ENCODE results near the gene ALLC.
A peak's percentile ranks its signal among the peaks of the same experiment; 100 is the strongest.

DNA sequence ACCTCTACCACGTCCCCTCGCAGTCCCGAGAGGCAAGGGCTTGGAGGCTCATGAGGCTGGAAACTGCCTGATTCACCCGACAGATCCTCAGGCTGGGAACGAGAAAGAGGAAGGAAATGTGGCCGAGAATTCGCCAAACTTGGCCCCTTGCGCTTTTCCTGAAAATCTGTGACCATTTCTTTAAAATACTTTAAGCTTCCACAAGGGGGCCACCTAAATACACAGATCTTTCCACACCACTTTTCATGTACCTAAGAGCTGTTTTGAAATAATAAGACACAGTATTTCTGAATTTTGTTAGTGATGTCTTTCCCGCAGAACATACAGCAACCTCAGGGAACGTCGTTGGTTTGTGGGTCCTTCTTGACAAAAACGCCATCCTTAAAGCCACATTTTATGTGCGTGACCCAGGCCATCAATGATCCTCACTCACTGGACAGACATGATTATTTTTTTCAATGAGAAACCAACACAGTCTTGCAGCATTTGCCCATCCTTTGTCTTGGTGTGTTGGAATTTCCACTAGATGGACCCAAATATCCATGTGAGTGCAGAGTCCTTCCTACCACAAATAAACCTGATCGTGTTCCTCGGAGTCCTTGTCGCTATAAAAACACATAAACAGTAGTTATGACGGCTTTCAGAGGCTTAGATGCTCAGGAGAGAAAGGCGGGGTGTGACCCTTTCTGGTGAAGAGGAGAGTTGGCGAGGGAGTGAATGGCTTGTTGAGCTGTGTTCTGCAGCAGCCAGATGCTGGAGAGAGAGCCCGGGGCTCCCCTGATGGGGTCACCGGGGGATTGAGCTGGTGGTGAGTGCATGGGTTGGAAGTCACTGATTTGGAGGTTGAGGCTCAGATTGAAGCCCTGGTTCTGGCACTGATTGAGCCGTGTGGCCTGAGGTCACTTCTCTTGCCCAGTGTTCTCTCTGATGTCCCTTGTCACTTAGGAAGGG is 70.4 kb downstream of the ALLC start:
- no peak for TF ChIP-seq POLR2A (IDR thresholded peaks at IDR 0.05)
- TF ChIP-seq, protein P1, sequence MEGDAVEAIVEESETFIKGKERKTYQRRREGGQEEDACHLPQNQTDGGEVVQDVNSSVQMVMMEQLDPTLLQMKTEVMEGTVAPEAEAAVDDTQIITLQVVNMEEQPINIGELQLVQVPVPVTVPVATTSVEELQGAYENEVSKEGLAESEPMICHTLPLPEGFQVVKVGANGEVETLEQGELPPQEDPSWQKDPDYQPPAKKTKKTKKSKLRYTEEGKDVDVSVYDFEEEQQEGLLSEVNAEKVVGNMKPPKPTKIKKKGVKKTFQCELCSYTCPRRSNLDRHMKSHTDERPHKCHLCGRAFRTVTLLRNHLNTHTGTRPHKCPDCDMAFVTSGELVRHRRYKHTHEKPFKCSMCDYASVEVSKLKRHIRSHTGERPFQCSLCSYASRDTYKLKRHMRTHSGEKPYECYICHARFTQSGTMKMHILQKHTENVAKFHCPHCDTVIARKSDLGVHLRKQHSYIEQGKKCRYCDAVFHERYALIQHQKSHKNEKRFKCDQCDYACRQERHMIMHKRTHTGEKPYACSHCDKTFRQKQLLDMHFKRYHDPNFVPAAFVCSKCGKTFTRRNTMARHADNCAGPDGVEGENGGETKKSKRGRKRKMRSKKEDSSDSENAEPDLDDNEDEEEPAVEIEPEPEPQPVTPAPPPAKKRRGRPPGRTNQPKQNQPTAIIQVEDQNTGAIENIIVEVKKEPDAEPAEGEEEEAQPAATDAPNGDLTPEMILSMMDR (IDR thresholded peaks at IDR 0.05 in 4 of 5, conservative IDR thresholded peaks at IDR 0.05 in 1 of 5), result peak in 4 of 5 experiments; percentile 16 to 44 (median 24)

Data from gastrocnemius medialis (tissue), 4 donors.